ENCODE results near the gene ZNF662. TPM values are rescaled to one million over a fixed set of nuclear protein-coding genes. Genes with fewer than 3 reads are reported as not detected.

ZNF662 gene
- total and polyA plus RNA-seq, 2 of the 8 experiments (the other 6 are each of a cell fraction or from before 2014, with no cell fraction given) = 0.03 TPM; not detected in 1

- Histone ChIP-seq H4K5ac (ENCODE audit: insufficient read length, low read depth, low read length) (no peak overlapping the region), H3K23me2 (ENCODE audit: low read depth, low read length) (no peaks in the 10 kb centered on the region), H3K36me3 (ENCODE audit: control insufficient read depth in 2 of 4, insufficient read depth in 4 of 4, low read length in 3 of 4) (no peaks in the 10 kb centered on the region), H3K79me1 (ENCODE audit: low read depth, low read length) (no peaks in the 10 kb centered on the region), H4K91ac (replicated peaks; ENCODE audit: insufficient read length, low read length) (no peak overlapping the region), H2BK120ac (replicated peaks; ENCODE audit: low read depth, low read length) (no peak overlapping the region), H3K18ac (ENCODE audit: extremely low read depth, low read length) (no peak overlapping the region), H2AFZ (ENCODE audit: low read length) (no peak overlapping the region), H3K9ac (replicated peaks in 1 of 4; ENCODE audit: extremely low read depth in 1 of 4, low read depth in 3 of 4, low read length in 3 of 4) (no peak overlapping the region), H4K20me1 (replicated peaks in 1 of 2; ENCODE audit: control insufficient read depth in 1 of 2, insufficient read depth in 2 of 2, low read length in 2 of 2) (no peaks in the 10 kb centered on the region), H3K14ac (ENCODE audit: insufficient read length) (no peak overlapping the region), H2BK20ac (ENCODE audit: low read length) (no peak overlapping the region), H3K79me2 (ENCODE audit: control insufficient read depth in 1 of 2, insufficient read depth in 2 of 2, low read length in 2 of 2) (no peaks in the 10 kb centered on the region), H2BK12ac (ENCODE audit: low read depth, low read length) (no peak overlapping the region), H3K4me1 (replicated peaks in 1 of 4; ENCODE audit: control insufficient read depth in 3 of 4, insufficient read depth in 4 of 4, low read length in 3 of 4) (no peaks in the 10 kb centered on the region), H3K27ac (ENCODE audit: low read depth, low read length) (no peak overlapping the region), H2BK15ac (ENCODE audit: low read length) (no peak overlapping the region), H3K56ac (replicated peaks; ENCODE audit: insufficient read length, low read depth, low read length) (no peak overlapping the region), H2BK5ac (ENCODE audit: low read depth, low read length) (no peak overlapping the region), H3K9me3 (ENCODE audit: insufficient read depth in 2 of 2, low read depth in 1 of 2, low read length in 1 of 2) (no peaks in the 10 kb centered on the region), H3K27me3 (replicated peaks in 1 of 4; ENCODE audit: control insufficient read depth in 3 of 4, extremely low read depth in 1 of 4, insufficient read depth in 3 of 4, low read length in 3 of 4) (no peaks in the 10 kb centered on the region), H3K4me2 (ENCODE audit: insufficient read depth in 1 of 2, low read depth in 2 of 2, low read length in 2 of 2) (no peak overlapping the region), H3K4ac (replicated peaks; ENCODE audit: insufficient read length, low read depth, low read length) (no peak overlapping the region), H4K8ac (ENCODE audit: extremely low read depth, insufficient read depth, low read length) (no peak overlapping the region), H2AK5ac (ENCODE audit: low read depth, low read length) (no peak overlapping the region), H3K23ac (ENCODE audit: insufficient read length) (no peak overlapping the region), H3K4me3 (ENCODE audit: extremely low read depth in 1 of 4, insufficient read depth in 2 of 4, low read depth in 3 of 4, low read length in 4 of 4) (no peak overlapping the region)
- ChIA-PET POLR2A (ENCODE audit: partially characterized antibody) (interaction anchor here (0.8 kb wide), 1 partner anchor 19 kb away, joined by 3 read pairs; no protein-coding TSS in a partner anchor), CTCF (ENCODE audit: partially characterized antibody) (interaction anchor here (0.8 to 5.8 kb wide), 35 partner anchors 9 to 542 kb away, joined by 3 to 111 read pairs (median 9); partner anchors contain the start of genes GASK1A and POMGNT2)
- FAIRE-seq = no peak
- WGBS, 2 experiments (ENCODE audit: extremely low coverage in 1 of 2, insufficient coverage in 1 of 2, insufficient read length in 1 of 2, insufficient replicate concordance in 2 of 2, low coverage in 1 of 2, low lambda C conversion rate in 2 of 2, missing lambda C conversion rate in 1 of 2) = 84% methylated on average over 1 of the region's 1 CpG; no CpG with 5 or more reads in 1 of the 2 experiments
- DNase-seq (ENCODE audit: low read depth in 1 of 2, low spot score in 2 of 2) = no peak
- TF ChIP-seq RBBP5 (IDR thresholded peaks at IDR 0.05; ENCODE audit: borderline replicate concordance, low read depth, low read length) (no peak), CBX8 (IDR thresholded peaks at IDR 0.05; ENCODE audit: borderline replicate concordance, low read depth, low read length) (no peak), CTBP2 (IDR thresholded peaks at IDR 0.05; ENCODE audit: borderline replicate concordance, insufficient read depth, insufficient read length, low read length) (no peak), SRF (IDR thresholded peaks at IDR 0.05; ENCODE audit: low read depth, low read length) (no peak)
Observed at GRCh38 chr3:42960786-42961185, 54.8 kb downstream of the ZNF662 start.
